GM19452 (cell line): ENCODE results near the gene IRF4.
"Not testable (repeated sequence)": the region's sequence is repeated elsewhere in the genome, so short reads cannot be mapped to it uniquely, and the experiment has no call there.

Experiments used
- ATAC-seq: cut with Tn5 transposase; IDR thresholded peaks from one replicate; pipeline ENCODE4 v1.9.1; 2021; ENCODE audit not compliant: unreplicated experiment

The IRF4 gene

DNA sequence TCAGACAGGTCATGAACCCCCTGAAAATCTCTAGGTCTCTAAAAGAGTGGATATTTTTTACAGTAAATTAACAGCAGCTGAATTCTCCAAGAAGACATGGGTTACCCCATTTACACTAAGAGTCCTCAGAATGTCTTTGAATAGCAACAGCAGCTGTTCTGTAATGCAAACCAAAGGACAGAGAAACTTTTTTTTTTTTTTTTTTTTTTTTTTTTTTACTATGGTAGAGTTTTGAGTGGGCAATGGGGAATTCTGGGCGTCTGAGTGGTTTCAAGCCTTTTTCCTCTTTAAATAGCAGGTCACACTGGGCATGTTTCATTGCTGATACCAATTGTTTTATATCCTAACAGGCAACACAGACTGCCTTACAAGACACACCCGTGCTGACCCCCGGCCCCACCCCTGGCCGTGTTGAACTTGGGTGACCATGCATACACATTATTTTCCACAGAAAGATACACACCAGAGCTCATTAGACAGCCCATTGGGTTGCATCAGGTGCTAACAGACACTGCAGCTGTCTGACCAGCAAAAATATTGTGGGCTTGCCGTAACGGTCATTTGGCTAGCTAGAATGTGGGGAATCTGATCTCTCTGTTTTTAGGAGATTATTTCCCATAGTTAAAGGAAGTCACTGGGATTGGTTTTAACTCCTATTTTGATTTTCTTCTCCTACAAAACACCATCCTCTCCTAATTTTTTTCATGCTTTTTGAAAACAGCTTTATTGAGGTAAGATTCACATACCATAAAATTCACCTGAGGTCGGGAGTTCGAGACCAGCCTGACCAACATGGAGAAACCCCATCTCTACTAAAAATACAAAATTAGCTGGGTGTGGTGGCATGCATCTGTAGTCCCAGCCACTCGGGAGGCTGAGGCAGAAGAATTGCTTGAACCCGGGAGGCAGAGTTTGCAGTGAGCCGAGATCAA is 26.7 kb upstream of the IRF4 start:
- peak; percentile 44 for ATAC-seq

DNA sequence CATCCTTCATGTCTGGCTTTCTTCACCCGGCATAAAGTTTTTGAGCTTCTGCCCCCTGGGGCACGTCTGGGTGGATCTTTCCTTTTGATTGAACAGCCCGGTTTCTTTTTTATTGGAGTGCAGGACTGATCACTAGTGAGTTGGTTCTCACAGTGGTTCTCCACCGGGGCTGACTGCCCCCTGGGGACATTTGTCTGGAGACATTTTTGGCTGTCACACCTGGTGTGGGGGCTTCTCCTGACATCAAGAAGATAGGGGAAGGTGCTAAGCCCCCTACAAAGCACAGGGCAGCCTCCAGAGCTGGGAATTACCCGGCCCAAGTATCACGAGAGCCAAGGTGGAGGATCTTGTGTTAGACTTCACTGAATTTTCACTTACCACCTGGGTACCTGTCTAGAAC is 25.7 kb upstream of the IRF4 start:
- no peak for ATAC-seq

DNA sequence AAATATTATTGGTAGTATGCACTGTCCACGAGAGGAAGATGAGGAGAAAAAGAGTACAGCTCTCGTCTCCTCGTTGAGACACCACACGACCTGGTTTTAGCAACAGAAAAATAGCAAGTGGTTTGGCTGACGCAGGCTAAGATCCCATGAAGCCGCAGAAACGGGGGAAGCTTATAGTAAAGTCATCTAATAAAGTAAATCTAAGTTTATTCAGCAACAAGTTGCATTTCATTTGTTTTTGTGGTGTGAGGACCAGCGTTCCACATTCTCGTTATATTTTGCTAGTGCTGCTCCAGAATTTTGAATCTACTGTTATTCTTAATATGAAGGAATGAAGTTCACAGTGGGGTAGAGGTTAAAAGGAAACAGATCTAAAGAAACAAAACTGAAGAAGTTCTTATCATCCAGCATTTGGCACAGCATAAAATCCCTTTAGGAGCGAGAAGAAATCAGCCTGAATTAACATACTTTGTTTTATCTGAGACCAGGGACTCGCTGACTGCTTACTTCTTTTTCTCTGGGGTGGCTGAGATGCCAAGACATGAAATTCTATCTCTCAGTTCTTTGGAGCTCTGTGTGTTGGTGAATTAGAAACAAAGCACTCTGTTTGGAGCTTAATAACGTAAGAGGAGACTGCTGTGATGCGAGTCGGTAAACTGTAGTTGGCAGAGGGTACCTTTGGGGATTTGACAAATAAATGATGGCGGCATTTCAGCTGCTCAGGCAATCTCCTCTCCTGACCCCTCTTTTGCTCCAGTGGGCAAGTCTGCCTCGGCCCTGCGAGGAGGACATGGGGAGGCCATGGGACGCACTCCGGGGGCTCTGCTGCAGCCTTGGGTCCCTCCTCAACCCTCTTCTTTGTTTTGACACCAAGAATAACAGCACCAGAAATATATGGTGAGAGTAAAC is 24.9 kb upstream of the IRF4 start:
- ATAC-seq, result no peak

- ATAC-seq, result no peak
Observed at GRCh38 chr6:367298-367794, 24.2 kb upstream of the IRF4 start.

- ATAC-seq, result no peak
Observed at GRCh38 chr6:367891-368630, 23.5 kb upstream of the IRF4 start.

DNA sequence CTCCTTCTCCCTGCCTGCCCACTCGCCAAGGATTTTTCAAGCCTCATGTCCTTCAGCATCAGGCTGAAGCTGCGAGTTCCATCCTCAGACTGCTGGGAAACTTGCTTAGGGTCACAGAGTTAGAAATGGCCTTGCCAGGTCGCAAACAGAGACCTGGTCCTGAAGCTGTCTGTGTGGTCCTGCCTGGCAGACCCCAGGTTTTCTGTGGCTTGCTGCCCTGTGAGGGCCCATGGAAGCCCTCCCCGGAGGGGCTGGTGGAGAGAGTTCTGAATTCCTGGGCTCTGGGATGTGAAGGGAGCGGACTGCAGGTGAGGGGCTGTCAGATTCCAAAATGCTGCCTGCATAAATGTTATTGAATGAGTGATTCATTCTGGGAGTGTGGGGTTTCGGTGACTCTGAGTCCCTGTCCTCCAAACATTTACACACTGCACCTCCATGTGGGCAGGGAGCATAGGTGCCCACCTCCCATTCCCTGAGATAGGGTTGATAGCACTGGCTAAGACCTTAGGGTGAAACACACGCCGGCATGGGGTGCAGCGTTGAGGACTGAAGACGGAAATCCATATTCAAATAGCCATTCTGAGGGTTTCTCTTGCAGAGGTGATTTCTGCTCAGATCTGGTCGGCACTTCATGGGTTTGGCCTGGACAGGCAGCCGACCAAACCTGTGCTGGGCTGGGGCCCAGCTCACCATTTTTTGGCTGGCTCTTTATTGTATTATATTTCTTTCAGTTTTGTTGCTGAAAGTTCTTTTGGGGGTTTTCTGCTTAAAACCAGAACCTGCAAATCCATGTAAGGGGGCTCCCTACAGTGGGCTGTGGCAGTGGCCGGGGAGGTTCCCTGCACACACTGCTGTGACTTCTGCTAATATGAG is 21.8 kb upstream of the IRF4 start:
- no peak for ATAC-seq

- ATAC-seq, result no peak
Observed at GRCh38 chr6:370555-370954, 21.0 kb upstream of the IRF4 start.

GRCh38 chr6:371851-372250 is 19.7 kb upstream of the IRF4 start:
- not testable (repeated sequence) for ATAC-seq

DNA sequence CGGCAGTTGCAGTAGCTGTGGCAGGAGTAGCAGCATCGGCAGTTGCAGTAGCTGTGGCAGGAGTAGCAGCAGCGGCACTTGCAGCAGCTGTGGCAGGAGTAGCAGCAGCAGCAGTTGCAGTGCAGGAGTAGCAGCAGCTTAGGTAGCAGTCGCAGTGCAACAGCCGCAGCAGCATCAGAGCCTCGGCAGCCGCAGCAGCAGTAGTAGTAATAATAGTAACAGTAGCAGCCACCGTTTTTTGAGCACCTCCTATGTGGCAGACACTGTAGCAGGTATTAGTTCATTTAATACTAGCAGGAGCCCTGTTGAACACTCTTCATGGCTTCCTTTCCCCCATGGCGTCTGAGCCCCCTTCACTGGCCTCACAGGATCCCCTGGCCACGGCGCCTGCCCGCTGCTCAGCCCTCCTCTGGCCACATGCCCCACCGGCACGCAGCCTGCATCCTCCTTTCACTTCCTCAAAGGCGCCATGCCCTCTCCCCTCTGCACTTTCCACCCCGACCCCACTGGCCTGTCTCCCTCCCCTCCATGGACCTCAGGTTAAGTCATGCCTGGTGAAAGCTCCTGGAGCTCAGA is 19.1 kb upstream of the IRF4 start:
- ATAC-seq, result peak; percentile 60

DNA sequence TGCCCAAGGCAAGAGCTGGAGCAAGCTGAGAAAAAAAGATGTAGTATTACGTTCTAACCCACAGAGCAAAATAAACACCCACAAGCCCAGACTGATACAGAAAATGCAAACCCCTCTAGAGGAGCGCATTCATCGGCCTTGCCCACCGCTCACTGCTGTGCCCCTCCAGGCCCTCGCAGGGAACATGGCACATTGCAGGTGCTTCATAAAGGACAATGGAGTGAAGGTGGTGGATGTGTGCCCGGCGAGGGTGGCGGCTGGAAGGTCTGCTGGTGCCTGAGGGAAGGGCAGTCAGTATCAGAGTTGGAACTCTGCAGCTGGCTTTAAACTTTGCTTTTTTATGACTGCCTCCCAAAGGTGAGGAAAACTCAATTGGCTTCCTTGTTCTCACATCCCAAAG is 18.5 kb upstream of the IRF4 start:
- no peak for ATAC-seq

GRCh38 chr6:373773-374724 is 17.5 kb upstream of the IRF4 start:
- ATAC-seq, result no peak

GRCh38 chr6:374956-375355 is 16.6 kb upstream of the IRF4 start:
- ATAC-seq, result no peak

DNA sequence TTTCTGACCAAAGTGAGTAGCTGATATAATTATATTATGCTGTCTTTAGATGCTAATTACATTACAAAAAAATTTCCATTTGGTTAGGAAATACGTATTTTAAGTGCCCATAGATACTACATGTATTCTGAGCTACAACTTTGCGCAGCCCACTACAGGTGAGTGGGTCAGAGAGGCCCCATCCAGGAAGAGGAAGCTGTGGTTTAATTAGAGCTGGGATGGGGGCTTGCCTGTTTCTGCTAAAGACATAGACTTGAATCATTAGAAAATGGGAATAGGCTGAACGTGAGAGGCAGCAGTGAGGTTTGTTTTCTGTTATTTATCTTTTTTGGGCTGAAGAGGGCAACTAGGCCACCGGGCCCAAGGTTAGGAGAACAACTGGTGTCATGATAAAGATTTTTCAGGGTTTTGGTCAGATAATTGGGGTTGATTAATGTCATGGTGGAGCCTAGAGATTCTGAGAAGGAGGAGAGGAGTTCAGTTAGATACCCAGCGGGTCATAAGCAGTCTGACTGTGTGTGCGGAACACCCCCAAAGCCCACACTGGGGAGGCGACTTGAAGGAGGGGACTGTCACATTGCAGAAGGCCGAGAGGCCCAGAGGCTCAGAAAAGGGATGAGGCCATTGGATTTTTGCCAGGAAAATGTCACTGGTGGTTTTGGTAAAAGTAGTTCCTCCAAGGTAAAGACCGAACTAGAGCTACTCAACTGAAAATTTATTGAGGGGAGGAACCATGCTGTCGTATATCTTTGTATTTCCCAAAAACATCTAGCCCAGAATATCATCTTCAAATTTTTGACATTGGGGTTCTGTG is 14.5 kb upstream of the IRF4 start:
- no peak for ATAC-seq

DNA sequence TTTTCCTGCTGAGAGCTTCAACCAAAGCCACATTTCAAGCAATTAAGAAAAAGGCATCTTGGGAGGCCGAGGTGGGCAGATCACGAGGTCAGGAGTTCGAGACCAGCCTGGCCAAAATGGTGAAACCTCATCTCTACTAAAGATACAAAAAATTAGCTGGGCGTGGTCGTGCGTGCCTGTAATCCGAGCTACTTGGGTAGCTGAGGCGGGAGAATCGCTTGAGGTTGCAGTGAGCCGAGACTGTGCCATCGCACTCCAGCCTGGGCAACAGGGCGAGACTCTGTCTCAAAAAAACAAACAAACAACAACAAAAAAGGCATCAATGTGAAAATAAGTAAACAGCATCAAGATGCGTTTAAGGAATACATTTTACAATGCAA is 13.9 kb upstream of the IRF4 start:
- ATAC-seq, result not testable (repeated sequence)

- ATAC-seq, result no peak
Observed at GRCh38 chr6:378090-378957, 13.2 kb upstream of the IRF4 start.

DNA sequence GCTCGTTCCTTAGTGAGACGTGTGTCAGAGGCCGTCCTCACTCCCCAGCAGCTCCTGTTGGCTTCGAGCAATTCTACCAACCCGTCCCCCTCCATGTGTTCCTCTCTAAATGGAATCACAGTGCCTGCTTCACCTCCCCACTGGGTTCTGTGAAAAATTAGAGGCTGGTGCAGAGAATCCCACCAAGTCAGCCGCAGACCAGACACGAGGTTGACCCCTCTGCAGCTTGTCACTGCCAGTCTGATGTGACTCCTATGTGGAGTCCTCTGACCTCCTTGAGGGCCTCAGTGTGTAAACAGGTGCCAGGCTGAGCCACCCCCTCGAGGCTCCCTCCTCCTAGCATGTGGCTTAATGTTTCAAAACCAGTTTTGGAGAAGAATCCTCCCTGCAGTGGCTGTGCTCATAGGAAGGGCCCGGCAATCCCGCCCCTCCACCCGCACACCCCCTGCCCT is 12.6 kb upstream of the IRF4 start:
- ATAC-seq, result peak; percentile 26
